ENCODE results near the gene PCDHGB7.

DNA sequence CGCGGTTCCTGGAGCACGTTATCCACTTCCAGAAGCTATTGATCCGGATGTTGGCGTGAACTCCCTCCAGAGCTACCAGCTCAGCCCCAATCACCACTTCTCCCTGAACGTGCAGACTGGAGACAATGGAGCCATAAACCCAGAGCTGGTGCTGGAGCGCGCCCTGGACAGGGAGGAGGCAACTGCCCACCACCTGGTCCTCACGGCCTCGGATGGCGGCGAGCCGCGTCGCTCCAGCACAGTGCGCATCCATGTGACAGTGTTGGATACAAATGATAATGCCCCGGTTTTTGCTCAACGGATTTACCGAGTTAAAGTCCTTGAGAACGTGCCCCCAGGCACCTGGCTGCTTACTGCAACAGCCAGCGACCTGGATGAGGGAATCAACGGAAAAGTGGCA lies 14.1 kb upstream of the PCDHGB7 start:
- TF ChIP-seq CTCF (IDR thresholded peaks at IDR 0.05) = no peak
- no peak for TF ChIP-seq POLR2A (IDR thresholded peaks at IDR 0.05)
